Keratinocyte (primary cell): ENCODE measurements around the gene CHSY1. TPM values are rescaled to one million over a fixed set of nuclear protein-coding genes. Genes with fewer than 3 reads are reported as not detected.

ENCODE experiments used
- DNase-seq: peaks from one replicate; pipeline ENCODE4 v3.0.0-alpha.2; 2011; ENCODE audit warnings: low read depth, missing footprints, low spot score
- FAIRE-seq: peaks from 2 replicates; lab custom pipeline; 2011; peaks lifted over from hg19 to GRCh38; lab: Jason Lieb, UNC
- H2AFZ ChIP-seq: 2 replicates; pipeline ENCODE4 v1.6.0; 2012; ENCODE audit warnings: low read length, control low read depth, inconsistent platforms; ENCODE audit not compliant: control insufficient read depth
- H3K27ac ChIP-seq: 2 replicates; pipeline ENCODE4 v1.5.1; 2011; ENCODE audit warnings: low read length; ENCODE audit not compliant: control insufficient read depth, insufficient read depth
- H3K27me3 ChIP-seq: 3 replicates; pipeline ENCODE4 v1.6.0; 2011; ENCODE audit warnings: low read length; ENCODE audit not compliant: control insufficient read depth, insufficient read depth; ENCODE audit errors: extremely low read depth
- H3K36me3 ChIP-seq, 2 experiments: 2 replicates in 1 of 2; 3 replicates in 1 of 2; pipeline ENCODE4 v1.5.1; 2011; ENCODE audit warnings: low read length in 2 of 2, mild to moderate bottlenecking in 1 of 2; ENCODE audit not compliant: control insufficient read depth in 2 of 2, insufficient read depth in 2 of 2; ENCODE audit errors: extremely low read depth in 1 of 2
- H3K4me1 ChIP-seq: 3 replicates; pipeline ENCODE4 v1.5.1; 2011; ENCODE audit warnings: low read length; ENCODE audit not compliant: control insufficient read depth, insufficient read depth; ENCODE audit errors: extremely low read depth
- H3K4me2 ChIP-seq: 3 replicates; pipeline ENCODE4 v1.6.0; 2011; ENCODE audit warnings: low read depth, low read length; ENCODE audit not compliant: control insufficient read depth, insufficient read depth; ENCODE audit errors: extremely low read depth
- H3K4me3 ChIP-seq, 3 experiments: fragments of 200-600 bp in 1 of 3; sonication (generic) in 1 of 3; 2 replicates in 2 of 3; 3 replicates in 1 of 3; pipeline ENCODE4 v1.5.1; 2011 to 2016; ENCODE audit warnings: low read length in 3 of 3, mild to moderate bottlenecking in 3 of 3, control low read depth in 2 of 3, inconsistent platforms in 1 of 3, low read depth in 1 of 3, mixed read lengths in 1 of 3, mixed run types in 1 of 3, moderate library complexity in 1 of 3; ENCODE audit not compliant: control insufficient read depth in 2 of 3, insufficient read depth in 2 of 3; ENCODE audit errors: extremely low read depth in 1 of 3
- H3K79me2 ChIP-seq: 2 replicates; pipeline ENCODE4 v1.6.0; 2012; ENCODE audit warnings: low read length; ENCODE audit not compliant: control insufficient read depth, insufficient read depth
- H3K9ac ChIP-seq: 3 replicates; pipeline ENCODE4 v1.6.0; 2011; ENCODE audit warnings: low read length; ENCODE audit not compliant: control insufficient read depth, insufficient read depth; ENCODE audit errors: extremely low read depth
- H3K9me1 ChIP-seq: 3 replicates; pipeline ENCODE4 v1.6.0; 2011; ENCODE audit warnings: low read length; ENCODE audit not compliant: control insufficient read depth, insufficient read depth; ENCODE audit errors: extremely low read depth
- H3K9me3 ChIP-seq: 2 replicates; pipeline ENCODE4 v1.5.1; 2012; ENCODE audit warnings: low read depth, low read length; ENCODE audit not compliant: control insufficient read depth
- H4K20me1 ChIP-seq: 3 replicates; pipeline ENCODE4 v1.6.0; 2011; ENCODE audit warnings: low read length; ENCODE audit not compliant: control insufficient read depth, insufficient read depth; ENCODE audit errors: extremely low read depth
- CTCF ChIP-seq, 3 experiments: IDR thresholded peaks in 1 of 3; conservative IDR thresholded peaks in 1 of 3; optimal IDR thresholded peaks in 1 of 3; 2 replicates in 2 of 3; 3 replicates in 1 of 3; pipeline versions ENCODE3 to v1.5.1; 2011; ENCODE audit warnings: low read length in 3 of 3, mild to moderate bottlenecking in 3 of 3, moderate library complexity in 2 of 3, control low read depth in 1 of 3, inconsistent platforms in 1 of 3; ENCODE audit not compliant: insufficient read depth in 2 of 3; ENCODE audit errors: extremely low read depth in 1 of 3
- EZH2 ChIP-seq: IDR thresholded peaks from one replicate; pipeline ENCODE4 v1.6.1; 2012; ENCODE audit warnings: inconsistent platforms, mild to moderate bottlenecking, low read length, moderate library complexity
- dilution Hi-C: fragments of 300-500 bp; cut with MboI; formaldehyde crosslinking; loops from one replicate; pipeline ENCODE4 v1.7.0; 2020; ENCODE audit warnings: low sequenced_read_pairs; ENCODE audit not compliant: extremely low pct_ligation_motif_present
- polyA plus RNA-seq, 5 experiments: library from polyadenylated mRNA; depleted of rRNA in 3 of 5; stranded (reverse) in 3 of 5; stranded (forward) in 1 of 5; unstranded in 1 of 5; fragments of >200 nt; gene quantifications; 1 replicate in 1 of 5; 2 replicates in 3 of 5; 3 replicates in 1 of 5; pipeline versions ENCODE4 v1.2.1 to v1.2.3, GENCODE V29; 2011 to 2012; ENCODE audit warnings: missing spikeins in 2 of 5, low read depth in 1 of 5, low replicate concordance in 1 of 5

Gene CHSY1
- polyA plus RNA-seq, 1 donor (not counting 4 experiments of a cell fraction or from before 2014, with no cell fraction given) = 27.0 TPM

- Histone ChIP-seq H3K27me3 (no peaks in the 10 kb centered on the region), H2AFZ (no peak overlapping the region), H3K27ac (no peak overlapping the region), H4K20me1 (no peaks in the 10 kb centered on the region), H3K4me1 (peaks cover 46% of the 10 kb centered on the region), H3K79me2 (peaks cover 69% of the 10 kb centered on the region), H3K9me1 (no peaks in the 10 kb centered on the region), H3K4me2 (no peak overlapping the region), H3K36me3 (peaks cover 0 to 10% of the 10 kb centered on the region in 2 experiments), H3K4me3 (no peak overlapping the region), H3K9ac (no peak overlapping the region), H3K9me3 (no peaks in the 10 kb centered on the region)
- dilution Hi-C loops = no loop called here
- DNase-seq (no peak), FAIRE-seq (no peak)
- TF ChIP-seq CTCF (optimal IDR thresholded peaks at IDR 0.05 in 1 of 3, IDR thresholded peaks at IDR 0.05 in 1 of 3, conservative IDR thresholded peaks at IDR 0.05 in 1 of 3; ENCODE audit: extremely low read depth in 1 of 3, insufficient read depth in 2 of 3, low read length in 3 of 3) (no peak), EZH2 (no peak)
Observed at GRCh38 chr15:101183931-101184305, 67.9 kb downstream of the CHSY1 start.

- Histone ChIP-seq H3K79me2 (peaks cover 72% of the 10 kb centered on the region), H3K36me3 (peaks cover 0 to 13% of the 10 kb centered on the region in 2 experiments), H3K9ac (no peak overlapping the region), H3K9me3 (no peaks in the 10 kb centered on the region), H2AFZ (no peak overlapping the region), H4K20me1 (no peaks in the 10 kb centered on the region), H3K27ac (no peak overlapping the region), H3K27me3 (no peaks in the 10 kb centered on the region), H3K9me1 (no peaks in the 10 kb centered on the region), H3K4me1 (peaks cover 46% of the 10 kb centered on the region), H3K4me3 (no peak overlapping the region), H3K4me2 (no peak overlapping the region)
- no peak for TF ChIP-seq EZH2
- TF ChIP-seq CTCF (optimal IDR thresholded peaks at IDR 0.05 in 1 of 3, IDR thresholded peaks at IDR 0.05 in 1 of 3, conservative IDR thresholded peaks at IDR 0.05 in 1 of 3; ENCODE audit: extremely low read depth in 1 of 3, insufficient read depth in 2 of 3, low read length in 3 of 3) = no peak
- FAIRE-seq = no peak
- dilution Hi-C loops = no loop called here
- DNase-seq = no peak
Observed at GRCh38 chr15:101183226-101183930, 68.5 kb downstream of the CHSY1 start.
